ENCODE results near the gene GABRG3. TPM values are rescaled to one million over a fixed set of nuclear protein-coding genes. Genes with fewer than 3 reads are reported as not detected.

The GABRG3 gene
- total RNA-seq, 4 donors from 2014 or later, result 0.97 to 3.9 (median 3.6) TPM; not detected in 1

DNA sequence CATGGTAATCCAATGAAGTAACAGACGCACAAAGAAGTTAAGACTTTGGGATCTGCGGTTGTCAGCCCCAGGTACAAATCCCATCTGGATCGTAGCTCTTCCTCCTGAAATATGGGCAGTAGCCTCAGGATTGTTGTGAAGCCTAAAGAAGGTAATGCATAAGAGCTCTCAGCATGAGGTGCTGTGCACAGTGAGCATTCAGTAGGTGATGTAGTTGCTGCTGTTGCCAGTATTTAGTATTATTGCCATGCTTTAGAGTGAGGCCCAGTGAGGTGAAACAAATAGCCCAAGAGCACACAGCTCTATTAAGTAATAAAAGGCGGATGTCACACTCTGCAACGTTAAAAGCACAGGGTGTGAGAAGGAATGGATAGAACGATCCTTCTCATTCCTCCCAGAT, 225.7 kb downstream of the GABRG3 start:
- Histone ChIP-seq H3K4me3 (no peak overlapping the region), H3K36me3 (no peaks in the 10 kb centered on the region), H3K4me1 (no peaks in the 10 kb centered on the region), H3K27ac (no peak overlapping the region), H3K9me3 (no peaks in the 10 kb centered on the region), H3K27me3 (no peaks in the 10 kb centered on the region)
- WGBS, result 76% methylated on average over 6 of the region's 6 CpGs
- TF ChIP-seq, protein P1, sequence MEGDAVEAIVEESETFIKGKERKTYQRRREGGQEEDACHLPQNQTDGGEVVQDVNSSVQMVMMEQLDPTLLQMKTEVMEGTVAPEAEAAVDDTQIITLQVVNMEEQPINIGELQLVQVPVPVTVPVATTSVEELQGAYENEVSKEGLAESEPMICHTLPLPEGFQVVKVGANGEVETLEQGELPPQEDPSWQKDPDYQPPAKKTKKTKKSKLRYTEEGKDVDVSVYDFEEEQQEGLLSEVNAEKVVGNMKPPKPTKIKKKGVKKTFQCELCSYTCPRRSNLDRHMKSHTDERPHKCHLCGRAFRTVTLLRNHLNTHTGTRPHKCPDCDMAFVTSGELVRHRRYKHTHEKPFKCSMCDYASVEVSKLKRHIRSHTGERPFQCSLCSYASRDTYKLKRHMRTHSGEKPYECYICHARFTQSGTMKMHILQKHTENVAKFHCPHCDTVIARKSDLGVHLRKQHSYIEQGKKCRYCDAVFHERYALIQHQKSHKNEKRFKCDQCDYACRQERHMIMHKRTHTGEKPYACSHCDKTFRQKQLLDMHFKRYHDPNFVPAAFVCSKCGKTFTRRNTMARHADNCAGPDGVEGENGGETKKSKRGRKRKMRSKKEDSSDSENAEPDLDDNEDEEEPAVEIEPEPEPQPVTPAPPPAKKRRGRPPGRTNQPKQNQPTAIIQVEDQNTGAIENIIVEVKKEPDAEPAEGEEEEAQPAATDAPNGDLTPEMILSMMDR (IDR thresholded peaks at IDR 0.05), result no peak
- TF ChIP-seq EP300 (IDR thresholded peaks at IDR 0.05) (no peak), POLR2AphosphoS5 (IDR thresholded peaks at IDR 0.05) (no peak), POLR2A (IDR thresholded peaks at IDR 0.05) (no peak)
- DNase-seq (ENCODE audit: low spot score in 2 of 2), result no peak

DNA sequence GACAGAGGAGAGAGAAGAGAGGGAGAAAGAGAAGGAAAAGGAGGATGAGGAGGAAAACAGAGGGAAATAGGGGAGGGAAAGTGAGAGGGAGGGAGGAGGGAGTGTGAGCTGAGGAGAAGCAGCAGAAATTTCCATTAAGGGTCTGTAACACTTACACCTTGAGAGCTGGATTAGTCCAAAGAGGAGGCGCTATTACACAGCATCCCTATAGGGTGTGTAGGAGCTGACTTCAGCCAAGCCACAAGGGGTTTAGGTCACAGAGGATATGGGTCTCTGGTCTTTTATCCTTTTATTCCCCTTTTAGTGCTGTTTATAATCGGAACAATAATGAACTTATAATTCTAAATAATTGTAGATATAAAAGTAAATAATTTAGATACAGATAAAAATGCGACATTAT, 230.4 kb downstream of the GABRG3 start:
- Histone ChIP-seq H3K4me1 (no peaks in the 10 kb centered on the region), H3K36me3 (no peaks in the 10 kb centered on the region), H3K27ac (no peak overlapping the region), H3K9me3 (no peaks in the 10 kb centered on the region), H3K4me3 (no peak overlapping the region), H3K27me3 (no peaks in the 10 kb centered on the region)
- no peak for TF ChIP-seq EP300 (IDR thresholded peaks at IDR 0.05)
- TF ChIP-seq, protein P1 (IDR thresholded peaks at IDR 0.05), result no peak
- TF ChIP-seq POLR2AphosphoS5 (IDR thresholded peaks at IDR 0.05), result no peak
- DNase-seq (ENCODE audit: low spot score in 2 of 2), result no peak
- 89% methylated on average over 3 of the region's 3 CpGs for WGBS

DNA sequence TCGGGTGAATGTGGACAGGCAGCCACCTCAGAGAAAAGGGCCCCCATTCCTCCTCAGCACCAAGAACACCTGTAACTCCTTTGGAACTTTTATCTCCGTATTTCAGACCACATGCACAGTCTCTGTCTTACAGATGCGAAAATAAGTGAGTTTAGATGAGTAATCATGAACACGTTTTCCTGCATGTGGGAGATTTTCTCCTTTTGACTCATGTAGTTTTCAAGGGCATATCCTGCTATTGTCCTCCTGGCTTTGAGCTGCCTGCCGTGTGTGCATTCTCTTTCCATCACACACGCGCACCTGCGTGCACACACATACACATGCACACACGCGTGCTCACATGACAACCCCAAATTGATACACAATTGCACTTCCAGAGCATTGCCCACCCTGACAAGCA, 239.2 kb downstream of the GABRG3 start:
- no peak overlapping the region for H3K27ac ChIP-seq
- H3K9me3 ChIP-seq, result no peaks in the 10 kb centered on the region
- no peaks in the 10 kb centered on the region for H3K4me1 ChIP-seq
- no peak overlapping the region for H3K4me3 ChIP-seq
- DNase-seq (ENCODE audit: low spot score in 2 of 2), result no peak
- WGBS, result 72% methylated on average over 10 of the region's 10 CpGs
- no peaks in the 10 kb centered on the region for H3K36me3 ChIP-seq
- TF ChIP-seq POLR2AphosphoS5 (IDR thresholded peaks at IDR 0.05), result no peak
- TF ChIP-seq POLR2A (IDR thresholded peaks at IDR 0.05), result no peak
- no peak for TF ChIP-seq EP300 (IDR thresholded peaks at IDR 0.05)
- TF ChIP-seq, protein P1 (IDR thresholded peaks at IDR 0.05), result no peak
- H3K27me3 ChIP-seq, result no peaks in the 10 kb centered on the region

DNA sequence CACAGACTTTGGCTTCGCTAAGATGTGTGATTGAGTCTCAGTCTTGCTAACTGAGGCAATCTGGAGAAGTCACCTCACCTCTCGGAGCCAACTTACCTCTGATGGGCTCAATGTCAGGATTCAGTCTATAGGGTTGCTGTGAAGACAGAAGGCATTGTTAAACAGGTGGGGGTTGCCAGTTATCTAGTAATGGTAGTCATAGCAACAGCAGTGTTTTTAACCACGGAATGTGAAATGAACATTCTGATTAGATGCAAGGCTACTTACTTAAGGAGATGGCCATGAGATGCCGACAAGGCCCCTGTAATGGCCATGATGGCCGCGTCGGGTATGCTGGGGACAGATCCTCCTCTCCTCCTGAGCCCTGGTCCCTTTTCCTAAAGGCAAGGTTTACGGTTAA, 243.1 kb downstream of the GABRG3 start:
- Histone ChIP-seq H3K4me3 (no peak overlapping the region), H3K27ac (no peak overlapping the region), H3K4me1 (no peaks in the 10 kb centered on the region), H3K36me3 (no peaks in the 10 kb centered on the region), H3K9me3 (no peaks in the 10 kb centered on the region), H3K27me3 (no peaks in the 10 kb centered on the region)
- WGBS, result 86% methylated on average over 8 of the region's 8 CpGs
- no peak for TF ChIP-seq POLR2A (IDR thresholded peaks at IDR 0.05)
- TF ChIP-seq, protein P1 (IDR thresholded peaks at IDR 0.05), result no peak
- no peak for TF ChIP-seq POLR2AphosphoS5 (IDR thresholded peaks at IDR 0.05)
- DNase-seq (ENCODE audit: low spot score in 2 of 2), result no peak

DNA sequence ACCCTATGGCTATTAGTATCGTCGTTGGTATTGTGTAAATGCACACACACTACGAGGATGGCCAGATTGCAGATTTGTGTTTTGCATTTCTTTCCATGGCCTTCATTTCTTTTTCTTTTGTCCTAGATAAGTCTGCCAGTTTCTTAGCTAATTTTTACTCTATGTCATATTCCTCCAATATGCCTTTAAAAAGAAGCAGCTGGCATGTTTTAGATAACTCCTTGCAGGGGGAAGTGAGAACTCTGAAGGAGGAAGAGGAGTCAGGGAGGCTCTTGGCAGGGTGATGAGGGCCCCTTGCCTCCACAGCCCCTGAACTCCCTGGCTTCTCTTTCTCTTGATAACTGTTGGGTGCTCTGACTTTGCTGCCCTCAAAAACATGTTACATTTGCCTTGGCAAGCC, 244.0 kb downstream of the GABRG3 start:
- H3K27me3 ChIP-seq, result no peaks in the 10 kb centered on the region
- H3K36me3 ChIP-seq, result no peaks in the 10 kb centered on the region
- no peak overlapping the region for H3K4me3 ChIP-seq
- no peaks in the 10 kb centered on the region for H3K4me1 ChIP-seq
- DNase-seq (ENCODE audit: low spot score in 2 of 2), result no peak
- H3K9me3 ChIP-seq, result no peaks in the 10 kb centered on the region
- no peak overlapping the region for H3K27ac ChIP-seq
- WGBS, result 81% methylated on average over 3 of the region's 3 CpGs
- TF ChIP-seq POLR2AphosphoS5 (IDR thresholded peaks at IDR 0.05) (no peak), EP300 (IDR thresholded peaks at IDR 0.05) (no peak), POLR2A (IDR thresholded peaks at IDR 0.05) (no peak)
- TF ChIP-seq, protein P1 (IDR thresholded peaks at IDR 0.05), result no peak
